Vagina (tissue), 2 donors: ENCODE measurements around the gene CNTN5. TPM values are rescaled to one million over a fixed set of nuclear protein-coding genes. Genes with fewer than 3 reads are reported as not detected.

ENCODE experiments used
- DNase-seq, 2 donors: peaks; one replicate each; pipeline ENCODE4 v3.0.0-alpha.2; 2017; ENCODE audit errors: extremely low spot score in 2 of 2
- H3K27ac ChIP-seq: fragments of 200-600 bp; sonication (generic); one replicate; pipeline ENCODE4 v1.5.1; 2019
- H3K27me3 ChIP-seq: fragments of 200-600 bp; sonication (generic); one replicate; pipeline ENCODE4 v1.5.1; 2019
- H3K36me3 ChIP-seq, 2 donors: fragments of 200-600 bp; sonication (generic); one replicate each; pipeline ENCODE4 v1.5.1; 2017 to 2019
- H3K4me1 ChIP-seq: fragments of 200-600 bp; sonication (generic); one replicate; pipeline ENCODE4 v1.5.1; 2019
- H3K4me3 ChIP-seq, 2 donors: fragments of 200-600 bp; sonication (generic); 1 replicate in 1 of 2; 2 replicates in 1 of 2; pipeline ENCODE4 v1.5.1; 2016 to 2019
- H3K9me3 ChIP-seq: fragments of 200-600 bp; sonication (generic); one replicate; pipeline ENCODE4 v1.5.1; 2019
- CTCF ChIP-seq, 3 experiments: fragments of 450-650 bp in 2 of 3; fragments of 200-600 bp in 1 of 3; sonication (generic) in 1 of 3; IDR thresholded peaks; one replicate each; pipeline ENCODE4 v1.5.1; 2017 to 2019; ENCODE audit warnings: antibody characterized with exemption in 3 of 3, mild to moderate bottlenecking in 2 of 3, moderate library complexity in 2 of 3
- POLR2A ChIP-seq, 2 donors: fragments of 450-650 bp; IDR thresholded peaks; one replicate each; pipeline ENCODE4 v1.6.1; 2017; ENCODE audit warnings: antibody characterized with exemption in 2 of 2, mild to moderate bottlenecking in 2 of 2, moderate library complexity in 2 of 2
- POLR2AphosphoS5 ChIP-seq, 2 donors: sonication (generic); formaldehyde crosslinking; IDR thresholded peaks; one replicate each; pipeline ENCODE4 v1.9.0; 2017; ENCODE audit warnings: antibody characterized with exemption in 2 of 2, mild to moderate bottlenecking in 2 of 2, low read depth in 1 of 2; ENCODE audit not compliant: insufficient read depth in 1 of 2
- intact Hi-C: fragments of 100-400 bp; cut with DNase I; formaldehyde crosslinking; loops from one replicate; pipeline ENCODE4 v1.15.1; 2023
- total RNA-seq: library from RNA; depleted of rRNA; stranded (reverse); fragments of >200 nt; gene quantifications from one replicate; pipeline ENCODE4 v1.2.3, GENCODE V29; 2016

Gene CNTN5
- total RNA-seq, 1 donor from 2014 or later = 0.25 TPM

- no peaks in the 10 kb centered on the region for H3K27me3 ChIP-seq
- no peaks in the 10 kb centered on the region for H3K4me1 ChIP-seq
- DNase-seq = no peak
- TF ChIP-seq CTCF (IDR thresholded peaks at IDR 0.05) (no peak), POLR2AphosphoS5 (IDR thresholded peaks at IDR 0.05; ENCODE audit: insufficient read depth in 1 of 2, low read depth in 1 of 2) (no peak), POLR2A (IDR thresholded peaks at IDR 0.05) (no peak)
- intact Hi-C loops = no loop called here
- H3K9me3 ChIP-seq = no peaks in the 10 kb centered on the region
- no peak overlapping the region for H3K4me3 ChIP-seq
- H3K36me3 ChIP-seq = no peaks in the 10 kb centered on the region
- H3K27ac ChIP-seq = no peak overlapping the region
Measured at GRCh38 chr11:99670067-99670676, 649.4 kb downstream of the CNTN5 start.

- no peaks in the 10 kb centered on the region for H3K27me3 ChIP-seq
- H3K27ac ChIP-seq = no peak overlapping the region
- no peaks in the 10 kb centered on the region for H3K36me3 ChIP-seq
- DNase-seq = no peak
- H3K4me3 ChIP-seq = no peak overlapping the region
- TF ChIP-seq POLR2A (IDR thresholded peaks at IDR 0.05) = no peak
- no peak for TF ChIP-seq CTCF (IDR thresholded peaks at IDR 0.05)
- no peak for TF ChIP-seq POLR2AphosphoS5 (IDR thresholded peaks at IDR 0.05; ENCODE audit: insufficient read depth in 1 of 2, low read depth in 1 of 2)
- intact Hi-C loops = no loop called here
- H3K9me3 ChIP-seq = no peaks in the 10 kb centered on the region
- H3K4me1 ChIP-seq = no peaks in the 10 kb centered on the region
Measured at GRCh38 chr11:99671808-99672409, 651.2 kb downstream of the CNTN5 start.

- intact Hi-C loops = no loop called here
- no peak for TF ChIP-seq POLR2AphosphoS5 (IDR thresholded peaks at IDR 0.05; ENCODE audit: insufficient read depth in 1 of 2, low read depth in 1 of 2)
- no peak for TF ChIP-seq CTCF (IDR thresholded peaks at IDR 0.05)
- TF ChIP-seq POLR2A (IDR thresholded peaks at IDR 0.05) = no peak
- Histone ChIP-seq H3K4me1 (no peaks in the 10 kb centered on the region), H3K27ac (no peak overlapping the region), H3K4me3 (no peak overlapping the region), H3K36me3 (no peaks in the 10 kb centered on the region), H3K27me3 (no peaks in the 10 kb centered on the region), H3K9me3 (no peaks in the 10 kb centered on the region)
- DNase-seq = no peak
Measured at GRCh38 chr11:99676292-99676691, 655.5 kb downstream of the CNTN5 start.

DNA sequence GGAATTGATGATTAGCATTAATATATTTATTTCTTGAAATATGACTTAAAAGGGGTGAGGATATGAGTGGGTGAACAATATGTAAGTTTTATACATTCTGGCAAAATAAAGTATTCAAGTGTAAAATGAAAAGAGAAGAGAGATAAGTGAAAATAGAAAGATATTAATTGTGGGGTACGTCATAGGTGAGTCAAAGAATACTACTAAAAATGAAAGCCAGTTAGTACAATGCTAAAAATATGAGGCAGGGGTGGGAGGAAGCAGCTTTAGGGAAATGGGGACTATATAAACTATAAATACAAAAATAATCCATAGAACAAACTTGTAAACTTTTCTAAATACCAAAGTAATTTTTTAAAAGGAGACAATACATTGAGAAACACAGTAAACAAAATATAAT is 661.4 kb downstream of the CNTN5 start:
- no peaks in the 10 kb centered on the region for H3K27me3 ChIP-seq
- H3K36me3 ChIP-seq = no peaks in the 10 kb centered on the region
- intact Hi-C loops = no loop called here
- no peak for DNase-seq
- no peaks in the 10 kb centered on the region for H3K4me1 ChIP-seq
- no peaks in the 10 kb centered on the region for H3K9me3 ChIP-seq
- H3K4me3 ChIP-seq = no peak overlapping the region
- TF ChIP-seq POLR2A (IDR thresholded peaks at IDR 0.05) (no peak), POLR2AphosphoS5 (IDR thresholded peaks at IDR 0.05; ENCODE audit: insufficient read depth in 1 of 2, low read depth in 1 of 2) (no peak), CTCF (IDR thresholded peaks at IDR 0.05) (no peak)
- H3K27ac ChIP-seq = no peak overlapping the region

GRCh38 chr11:99682646-99683045 is 661.9 kb downstream of the CNTN5 start:
- no peaks in the 10 kb centered on the region for H3K36me3 ChIP-seq
- intact Hi-C loops = no loop called here
- H3K9me3 ChIP-seq = no peaks in the 10 kb centered on the region
- H3K27ac ChIP-seq = no peak overlapping the region
- TF ChIP-seq POLR2A (IDR thresholded peaks at IDR 0.05) = no peak
- no peak for TF ChIP-seq CTCF (IDR thresholded peaks at IDR 0.05)
- TF ChIP-seq POLR2AphosphoS5 (IDR thresholded peaks at IDR 0.05; ENCODE audit: insufficient read depth in 1 of 2, low read depth in 1 of 2) = no peak
- no peak overlapping the region for H3K4me3 ChIP-seq
- no peak for DNase-seq
- H3K4me1 ChIP-seq = no peaks in the 10 kb centered on the region
- no peaks in the 10 kb centered on the region for H3K27me3 ChIP-seq
